Muscle of arm (tissue), 12 donors: ENCODE results near the gene ANP32D. TPM values are rescaled to one million over a fixed set of nuclear protein-coding genes. Genes with fewer than 3 reads are reported as not detected.
"Not testable (repeated sequence)": the region's sequence is repeated elsewhere in the genome, so short reads cannot be mapped to it uniquely, and the experiment has no call there.

Experiments
- DNase-seq: peaks from one replicate; pipeline ENCODE4 v3.0.0-alpha.2; 2013
- polyA plus RNA-seq, 12 donors: library from polyadenylated mRNA; unstranded; fragments of 120-200 nt; gene quantifications; one replicate each; pipeline ENCODE4 v1.2.1, GENCODE V29; 2013; ENCODE audit not compliant: insufficient read length in 12 of 12

The ANP32D gene
- polyA plus RNA-seq, 12 donors = 0.22 TPM; not detected in 11

GRCh38 chr12:48500281-48500680, 27.9 kb downstream of the ANP32D start:
- DNase-seq = not testable (repeated sequence)

DNA sequence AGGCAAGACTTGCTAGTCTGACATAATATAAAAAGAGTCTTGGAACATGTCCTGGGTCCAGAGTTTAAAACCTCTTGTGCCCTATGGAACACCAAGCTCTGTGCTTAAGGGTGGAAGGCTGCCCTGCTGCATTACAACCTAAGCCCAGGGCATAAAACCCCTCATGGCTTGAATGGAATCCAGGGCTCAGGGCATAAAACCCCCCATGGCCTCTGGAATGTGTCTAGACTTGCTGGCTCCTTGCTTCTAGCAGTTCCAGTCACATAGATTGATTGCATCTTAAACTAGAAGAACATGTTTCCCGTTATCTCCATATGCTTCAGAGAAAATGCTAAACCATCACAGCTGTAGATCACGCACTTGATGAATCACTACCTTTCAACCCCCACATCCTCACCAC, 34.5 kb downstream of the ANP32D start:
- DNase-seq = not testable (repeated sequence)

- no peak for DNase-seq
Measured at GRCh38 chr12:48508987-48509386, 36.6 kb downstream of the ANP32D start.

GRCh38 chr12:48510111-48510510, 37.8 kb downstream of the ANP32D start:
- DNase-seq = no peak

DNA sequence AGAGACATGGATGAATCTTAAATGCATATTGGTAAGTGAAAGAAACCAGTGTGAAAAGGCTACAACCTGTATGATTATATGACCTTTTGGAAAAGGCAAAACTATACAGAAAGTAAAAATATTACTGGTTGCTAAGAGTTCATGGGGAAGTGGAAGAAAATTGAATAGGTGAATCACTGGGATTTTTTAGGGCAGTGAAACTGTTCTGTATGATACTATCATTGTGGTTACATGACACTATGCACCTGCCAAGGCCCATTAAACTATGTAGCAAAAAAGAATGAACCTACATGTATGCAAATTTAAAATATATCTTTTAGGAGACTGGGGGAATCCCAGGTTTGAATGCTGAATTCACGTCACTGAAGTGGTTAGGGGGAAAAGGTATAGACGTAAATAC, 40.5 kb downstream of the ANP32D start:
- no peak for DNase-seq

- DNase-seq = no peak
Measured at GRCh38 chr12:48514728-48515127, 42.4 kb downstream of the ANP32D start.

- DNase-seq = not testable (repeated sequence)
Measured at GRCh38 chr12:48520381-48520780, 48.0 kb downstream of the ANP32D start.

Other genes with a start within 250 kb of the ANP32D start
- gene ZNF641, start 121.6 kb upstream of the ANP32D start, polyA plus RNA-seq = 10 to 100 TPM in 11 of 12 donors, not detected in 1; 14.4 to 21.3 (median 17.8) TPM
- 1 to 10 TPM in 1 of 12 donors, under 1 TPM in 7, not detected in 4; 0.24 to 1.1 (median 0.54) TPM for gene C12orf54, start 9.9 kb downstream of the ANP32D start, polyA plus RNA-seq
- gene OR8S1, start 53.1 kb downstream of the ANP32D start, polyA plus RNA-seq = not detected
- not detected for gene LALBA, start 97.5 kb downstream of the ANP32D start, polyA plus RNA-seq
- gene KANSL2, start 209.7 kb downstream of the ANP32D start, polyA plus RNA-seq = 10 to 100 TPM in 11 of 12 donors, not detected in 1; 26.4 to 41.8 (median 35.2) TPM
- gene CCNT1, start 244.1 kb downstream of the ANP32D start, polyA plus RNA-seq = 10 to 100 TPM in 11 of 12 donors, not detected in 1; 15.9 to 46.1 (median 20.3) TPM